ENCODE data around the gene ACAA1. TPM values are rescaled to one million over a fixed set of nuclear protein-coding genes. Genes with fewer than 3 reads are reported as not detected.

ACAA1 gene
- total and polyA plus RNA-seq, 12 donors, result 76.4 to 136 (median 117) TPM

DNA sequence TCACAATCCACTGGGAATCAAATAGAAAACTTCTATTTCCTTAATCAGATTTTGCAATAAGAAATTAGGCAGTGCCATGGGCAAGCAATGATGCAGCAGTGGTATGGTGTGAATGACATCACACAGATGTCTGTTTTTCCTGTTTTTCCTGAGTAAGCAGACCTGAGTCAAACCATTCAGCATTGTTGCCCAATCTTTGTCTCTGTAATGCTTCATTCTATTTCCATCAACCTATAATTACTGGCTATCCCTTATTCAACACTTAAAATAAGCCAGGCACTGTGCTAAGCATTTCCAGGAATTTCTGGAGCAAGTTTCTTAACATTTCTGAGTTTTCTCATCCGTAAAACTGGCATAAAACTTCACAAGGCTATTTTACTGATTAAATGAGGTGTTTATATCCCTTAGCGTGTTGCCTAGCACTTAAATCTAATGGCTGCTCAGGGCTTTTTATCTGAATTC is 17.1 kb upstream of the ACAA1 start:
- peak in 1 of 8 donors; percentile 73 for ATAC-seq
- Histone ChIP-seq H3K4me3 (no peak overlapping the region), H3K36me3 (no peaks in the 10 kb centered on the region), H3K4me1 (peaks cover 0 to 54% (median 0%) of the 10 kb centered on the region in 9 donors), H3K27me3 (no peaks in the 10 kb centered on the region), H3K9me3 (no peaks in the 10 kb centered on the region), H3K27ac (peak overlapping the region in 1 of 10 donors; percentile 78)
- intact Hi-C loops (cut with DNase I), result no loop called here
- WGBS, 2 donors, result 84 to 89% methylated on average over 2 of the region's 2 CpGs
- no peak for DNase-seq
- TF ChIP-seq, protein P1, sequence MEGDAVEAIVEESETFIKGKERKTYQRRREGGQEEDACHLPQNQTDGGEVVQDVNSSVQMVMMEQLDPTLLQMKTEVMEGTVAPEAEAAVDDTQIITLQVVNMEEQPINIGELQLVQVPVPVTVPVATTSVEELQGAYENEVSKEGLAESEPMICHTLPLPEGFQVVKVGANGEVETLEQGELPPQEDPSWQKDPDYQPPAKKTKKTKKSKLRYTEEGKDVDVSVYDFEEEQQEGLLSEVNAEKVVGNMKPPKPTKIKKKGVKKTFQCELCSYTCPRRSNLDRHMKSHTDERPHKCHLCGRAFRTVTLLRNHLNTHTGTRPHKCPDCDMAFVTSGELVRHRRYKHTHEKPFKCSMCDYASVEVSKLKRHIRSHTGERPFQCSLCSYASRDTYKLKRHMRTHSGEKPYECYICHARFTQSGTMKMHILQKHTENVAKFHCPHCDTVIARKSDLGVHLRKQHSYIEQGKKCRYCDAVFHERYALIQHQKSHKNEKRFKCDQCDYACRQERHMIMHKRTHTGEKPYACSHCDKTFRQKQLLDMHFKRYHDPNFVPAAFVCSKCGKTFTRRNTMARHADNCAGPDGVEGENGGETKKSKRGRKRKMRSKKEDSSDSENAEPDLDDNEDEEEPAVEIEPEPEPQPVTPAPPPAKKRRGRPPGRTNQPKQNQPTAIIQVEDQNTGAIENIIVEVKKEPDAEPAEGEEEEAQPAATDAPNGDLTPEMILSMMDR (IDR thresholded peaks at IDR 0.05), result no peak

DNA sequence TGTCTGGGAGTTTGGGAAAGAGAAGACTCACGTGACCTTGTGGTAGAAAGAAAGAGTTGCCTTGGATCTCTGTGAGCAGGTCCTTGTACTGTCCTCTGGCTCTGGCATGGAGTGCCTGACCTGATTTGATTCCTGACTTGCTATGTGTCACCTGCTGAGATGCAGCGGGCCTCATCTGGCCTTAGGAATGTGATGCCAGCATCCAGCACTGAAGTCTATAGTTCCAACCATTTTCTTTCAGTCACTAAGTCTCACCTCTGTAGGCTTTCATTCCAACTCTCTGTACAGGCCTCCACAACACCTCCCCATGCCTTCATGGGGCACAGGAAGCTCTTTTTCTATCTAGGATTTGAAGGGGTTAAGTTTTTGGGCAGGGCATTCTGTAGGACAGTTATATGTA is 16.3 kb upstream of the ACAA1 start:
- DNase-seq (no peak), ATAC-seq (no peak)
- Histone ChIP-seq H3K27me3 (no peaks in the 10 kb centered on the region), H3K9me3 (no peaks in the 10 kb centered on the region), H3K4me1 (peaks cover 0 to 63% (median 0%) of the 10 kb centered on the region in 9 donors), H3K27ac (peak overlapping the region in 1 of 10 donors; percentile 78), H3K4me3 (no peak overlapping the region), H3K36me3 (no peaks in the 10 kb centered on the region)
- TF ChIP-seq, protein P1 (IDR thresholded peaks at IDR 0.05), result no peak
- intact Hi-C loops (cut with DNase I), result no loop called here
- 90 to 94% methylated on average over 2 of the region's 2 CpGs for WGBS, 2 donors

DNA sequence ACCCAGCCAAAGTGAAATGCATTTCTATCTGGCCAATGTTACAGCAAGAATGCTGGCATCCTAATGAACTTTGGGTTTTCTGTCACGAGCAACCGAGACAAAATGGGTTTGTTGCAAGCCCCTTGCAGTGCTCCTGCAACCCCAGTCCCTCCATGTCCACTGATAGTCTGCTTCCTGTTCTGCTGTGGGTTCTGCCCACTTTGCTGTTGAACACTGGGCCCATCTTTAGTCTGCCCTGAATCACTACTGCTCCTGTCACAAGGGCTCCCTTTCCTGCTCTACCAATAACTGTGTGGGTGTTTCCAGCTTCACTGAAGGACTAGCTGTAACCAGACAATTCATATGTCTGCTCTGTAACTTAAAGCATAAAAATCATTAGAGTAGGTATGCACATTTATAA is 15.7 kb upstream of the ACAA1 start:
- intact Hi-C loops (cut with DNase I), result no loop called here
- TF ChIP-seq, protein P1 (IDR thresholded peaks at IDR 0.05), result no peak
- WGBS, 2 donors, result 89 to 93% methylated on average over 2 of the region's 2 CpGs
- Histone ChIP-seq H3K27me3 (no peaks in the 10 kb centered on the region), H3K36me3 (no peaks in the 10 kb centered on the region), H3K4me1 (peaks cover 0 to 69% (median 0%) of the 10 kb centered on the region in 9 donors), H3K27ac (peak overlapping the region in 1 of 10 donors; percentile 78), H3K9me3 (peaks cover 0 to under 1% (median 0%) of the 10 kb centered on the region in 11 donors), H3K4me3 (no peak overlapping the region)
- ATAC-seq, result no peak
- no peak for DNase-seq

DNA sequence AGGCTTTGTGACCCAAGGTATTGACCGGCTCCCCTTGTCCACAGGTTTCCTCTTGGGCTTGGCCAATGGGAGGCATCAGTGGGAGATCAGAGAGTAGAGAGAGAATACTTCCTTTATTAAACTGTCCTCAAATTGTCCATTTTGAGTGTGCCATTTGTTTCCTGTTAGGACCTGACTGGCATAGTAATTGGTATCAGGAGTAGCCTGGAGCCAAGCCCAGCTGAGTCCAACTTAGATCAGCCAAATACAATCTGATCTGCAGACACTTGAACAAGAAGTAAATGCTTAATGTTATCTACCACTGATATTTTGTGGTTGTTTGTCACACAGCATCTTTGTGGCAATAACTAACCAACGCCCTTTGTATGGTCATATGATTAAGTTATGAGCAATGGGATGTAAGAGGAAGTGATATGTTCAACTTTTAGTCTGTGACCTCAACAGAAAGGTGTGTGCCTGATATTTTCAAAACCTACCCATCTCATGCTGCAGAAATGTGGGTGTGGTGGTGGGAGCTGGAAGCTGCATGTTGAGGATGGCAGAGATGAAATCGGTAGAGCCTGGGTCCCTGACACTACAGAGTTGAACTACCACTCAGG is 14.8 kb upstream of the ACAA1 start:
- Histone ChIP-seq H3K27me3 (no peaks in the 10 kb centered on the region), H3K4me1 (peaks cover 0 to 77% (median 0%) of the 10 kb centered on the region in 9 donors), H3K27ac (peak overlapping the region in 1 of 10 donors; percentile 78), H3K4me3 (no peak overlapping the region), H3K9me3 (peaks cover 0 to 9% (median 2%) of the 10 kb centered on the region in 11 donors), H3K36me3 (no peaks in the 10 kb centered on the region)
- no peak for DNase-seq
- WGBS, 2 donors, result 85 to 91% methylated on average over 3 of the region's 3 CpGs
- peak in 1 of 8 donors; percentile 46 for ATAC-seq
- intact Hi-C loops (cut with DNase I), result no loop called here
- TF ChIP-seq, protein P1 (IDR thresholded peaks at IDR 0.05), result no peak
